Lung (tissue), 12 donors: ENCODE measurements around the gene PPP4R1. TPM values are rescaled to one million over a fixed set of nuclear protein-coding genes. Genes with fewer than 3 reads are reported as not detected.

Experiments used
- ATAC-seq: fragments of 200-7000 bp; cut with Tn5 transposase; one replicate; pipeline ENCODE4 v1.9.1; 2020; ENCODE audit warnings: moderate number of reproducible peaks; ENCODE audit not compliant: insufficient read depth, low FRiP score
- DNase-seq, 3 donors: peaks; one replicate each; pipeline ENCODE4 v3.0.0-alpha.2; 2013 to 2017
- H3K27ac ChIP-seq, 2 donors: one replicate each; pipeline ENCODE4 v1.5.1; 2013; ENCODE audit warnings: mild to moderate bottlenecking in 2 of 2, moderate library complexity in 2 of 2, control low read depth in 1 of 2, inconsistent platforms in 1 of 2, low read depth in 1 of 2, low read length in 1 of 2
- H3K27me3 ChIP-seq, 3 donors: one replicate each; pipeline ENCODE4 v1.5.1; 2013; ENCODE audit warnings: low read length in 2 of 3; ENCODE audit not compliant: control insufficient read depth in 3 of 3, insufficient read depth in 3 of 3
- H3K36me3 ChIP-seq, 4 donors: one replicate each; pipeline ENCODE4 v1.5.1; 2013; ENCODE audit warnings: low read length in 4 of 4, mild to moderate bottlenecking in 1 of 4, moderate library complexity in 1 of 4; ENCODE audit not compliant: control insufficient read depth in 4 of 4, insufficient read depth in 4 of 4
- H3K4me1 ChIP-seq, 5 donors: one replicate each; pipeline ENCODE4 v1.5.1; 2013; ENCODE audit warnings: low read length in 5 of 5, mild to moderate bottlenecking in 2 of 5, moderate library complexity in 1 of 5; ENCODE audit not compliant: control insufficient read depth in 5 of 5, insufficient read depth in 5 of 5
- H3K4me3 ChIP-seq: one replicate; pipeline ENCODE4 v1.5.1; 2013; ENCODE audit warnings: mild to moderate bottlenecking, control low read depth, moderate library complexity
- H3K9ac ChIP-seq, 2 donors: one replicate each; pipeline ENCODE4 v1.5.1; 2013; ENCODE audit warnings: low read length in 2 of 2, control low read depth in 1 of 2; ENCODE audit not compliant: insufficient read depth in 1 of 2
- H3K9me3 ChIP-seq, 4 donors: one replicate each; pipeline ENCODE4 v1.5.1; 2013; ENCODE audit warnings: low read length in 3 of 4, mild to moderate bottlenecking in 1 of 4, moderate library complexity in 1 of 4; ENCODE audit not compliant: control insufficient read depth in 4 of 4, insufficient read depth in 3 of 4
- CTCF ChIP-seq: IDR thresholded peaks from 2 replicates; pipeline ENCODE4 v1.5.1; 2012; ENCODE audit warnings: mild to moderate bottlenecking; ENCODE audit errors: control extremely low read depth, extremely low read depth
- WGBS, 2 donors: extraction: QIAGEN DNeasy Blood & Tissue Kit; methylation state at CpG; one replicate each; pipeline ENCODE4 v1.1.7; 2013; 5-methylcytosine and 5-hydroxymethylcytosine counted together
- polyA plus RNA-seq, 2 donors: library from polyadenylated mRNA; stranded (reverse); fragments of 200-250 nt; gene quantifications; one replicate each; pipeline ENCODE4 v1.2.1, GENCODE V29; 2013
- total RNA-seq, 2 donors: library from RNA; depleted of rRNA in 1 of 2; stranded (reverse); fragments of >200 nt in 1 of 2; gene quantifications; one replicate each; pipeline ENCODE4 v1.2.1, GENCODE V29; 2014 to 2021
- donor health status: control.
- donor health status: control.
- donor health status: Bipolar disorder and iron deficiency.
- donor health status: healthy.
- donor health status: DM: yes; HTN: yes; CAD: no.

PPP4R1 gene
- total and polyA plus RNA-seq, 4 donors, result 34.4 to 190 (median 99.0) TPM

- Histone ChIP-seq H3K4me1 (peaks cover 2 to 20% (median 11%) of the 10 kb centered on the region in 5 donors), H3K9ac (peak overlapping the region; percentile 31 to 84), H3K36me3 (peaks cover 0 to 6% (median 5%) of the 10 kb centered on the region in 4 donors), H3K27me3 (no peaks in the 10 kb centered on the region), H3K4me3 (peak overlapping the region; percentile 54), H3K9me3 (no peaks in the 10 kb centered on the region), H3K27ac (peak overlapping the region; percentile 90 to 97)
- peak; percentile 50 for ATAC-seq
- 0 to 1% methylated on average over 35 to 78 of the region's 78 CpGs for WGBS, 2 donors
- DNase-seq, result peak; percentile 73 to 77 (median 75)
- no peak for TF ChIP-seq CTCF
Observed at GRCh38 chr18:9613550-9614400, 584 bp downstream of the PPP4R1 start.

GRCh38 chr18:9612977-9613376 lies 1.4 kb downstream of the PPP4R1 start:
- Histone ChIP-seq H3K9me3 (no peaks in the 10 kb centered on the region), H3K4me3 (no peak overlapping the region), H3K27me3 (no peaks in the 10 kb centered on the region), H3K9ac (peak overlapping the region; percentile 31 to 84), H3K36me3 (peaks cover 0 to 6% (median 5%) of the 10 kb centered on the region in 4 donors), H3K27ac (no peak overlapping the region), H3K4me1 (peaks cover 2 to 20% (median 12%) of the 10 kb centered on the region in 5 donors)
- no peak for TF ChIP-seq CTCF
- no peak for DNase-seq
- ATAC-seq, result no peak
- WGBS, 2 donors, result 41 to 58% methylated on average over 3 of the region's 3 CpGs

DNA sequence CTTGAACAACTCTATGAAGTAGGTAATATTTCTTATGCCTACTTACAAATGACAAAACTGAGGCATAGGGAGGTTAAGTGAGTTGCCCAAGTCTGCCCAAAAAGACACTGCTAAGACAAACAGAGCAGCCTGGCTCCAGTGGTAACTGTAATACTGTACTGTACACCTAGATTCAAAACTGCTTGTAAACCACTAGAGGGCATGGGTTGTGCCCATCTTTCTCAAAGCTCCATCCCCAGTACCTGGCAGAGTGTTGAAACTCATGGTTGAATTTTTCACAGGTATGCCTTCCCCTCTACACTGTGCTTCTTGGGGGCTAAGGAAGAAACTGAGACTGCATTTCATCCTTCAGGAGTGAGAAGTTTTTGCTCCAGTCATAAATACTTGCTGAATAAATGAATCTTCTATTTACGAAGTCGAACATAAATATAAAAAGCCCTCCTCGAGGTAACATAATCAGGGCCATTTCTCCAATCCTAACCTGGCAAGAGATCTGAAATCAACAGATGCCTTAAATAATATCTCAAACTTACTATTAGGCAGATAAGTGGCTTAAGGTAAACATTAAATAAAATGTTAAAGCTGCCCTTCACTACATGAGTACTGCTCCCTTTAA lies 2.0 kb downstream of the PPP4R1 start:
- Histone ChIP-seq H3K4me3 (no peak overlapping the region), H3K27ac (no peak overlapping the region), H3K9me3 (no peaks in the 10 kb centered on the region), H3K4me1 (peaks cover 2 to 20% (median 12%) of the 10 kb centered on the region in 5 donors), H3K9ac (peak overlapping the region in 1 of 2 donors; percentile 84), H3K27me3 (no peaks in the 10 kb centered on the region), H3K36me3 (peaks cover 0 to 6% (median 5%) of the 10 kb centered on the region in 4 donors)
- TF ChIP-seq CTCF, result peak; percentile 25
- WGBS, 2 donors, result 50 to 82% methylated on average over 3 of the region's 3 CpGs
- peak; percentile 31 to 69 (median 50) for DNase-seq
- peak; percentile 22 for ATAC-seq
